SW480 (cell line): Measurements from ENCODE around the gene PAWR.
A peak's percentile ranks its signal among the peaks of the same experiment; 100 is the strongest.
"Not testable (repeated sequence)": the region's sequence is repeated elsewhere in the genome, so short reads cannot be mapped to it uniquely, and the experiment has no call there.

Experiments
- DNase-seq: peaks from one replicate; pipeline ENCODE4 v3.0.0-alpha.2; 2016; ENCODE audit warnings: low spot score

PAWR gene

DNA sequence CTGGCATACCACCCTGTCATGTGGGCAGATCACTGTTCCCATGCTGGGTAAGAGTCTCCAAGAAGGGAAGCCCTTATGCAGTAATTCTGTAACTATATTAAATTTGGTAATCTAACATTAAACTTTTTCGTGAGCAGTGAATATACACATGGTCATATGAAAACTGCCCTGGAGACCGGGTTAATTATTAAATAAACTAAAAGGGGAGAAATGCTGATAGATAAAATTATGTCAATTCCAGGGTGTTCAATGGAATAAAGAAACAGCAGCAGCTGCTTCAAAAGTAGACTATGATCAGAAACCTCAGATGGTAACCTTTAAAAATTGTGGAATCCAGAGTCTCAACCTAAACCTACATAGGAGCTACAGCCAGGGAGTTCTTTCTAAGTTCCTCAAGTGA is 100.0 kb downstream of the PAWR start:
- no peak for DNase-seq

DNA sequence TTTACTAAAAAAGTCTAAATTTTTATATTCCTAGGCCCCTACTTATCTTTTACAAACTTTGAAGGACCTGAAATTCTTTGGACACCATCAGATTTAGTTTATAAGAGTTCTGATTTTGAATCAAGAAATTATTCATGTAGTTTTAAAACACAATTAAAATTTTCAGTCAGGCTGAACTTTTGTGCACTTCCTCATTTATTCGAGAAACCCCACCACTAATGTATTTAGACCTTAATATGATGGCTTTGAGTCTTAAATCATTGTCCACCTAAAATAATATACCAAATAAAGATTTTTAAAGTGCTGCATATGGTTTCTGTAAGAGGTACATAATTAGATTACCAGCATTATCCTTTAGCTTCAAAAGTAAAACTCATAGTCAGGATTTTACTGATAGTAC is 103.4 kb downstream of the PAWR start:
- no peak for DNase-seq

DNA sequence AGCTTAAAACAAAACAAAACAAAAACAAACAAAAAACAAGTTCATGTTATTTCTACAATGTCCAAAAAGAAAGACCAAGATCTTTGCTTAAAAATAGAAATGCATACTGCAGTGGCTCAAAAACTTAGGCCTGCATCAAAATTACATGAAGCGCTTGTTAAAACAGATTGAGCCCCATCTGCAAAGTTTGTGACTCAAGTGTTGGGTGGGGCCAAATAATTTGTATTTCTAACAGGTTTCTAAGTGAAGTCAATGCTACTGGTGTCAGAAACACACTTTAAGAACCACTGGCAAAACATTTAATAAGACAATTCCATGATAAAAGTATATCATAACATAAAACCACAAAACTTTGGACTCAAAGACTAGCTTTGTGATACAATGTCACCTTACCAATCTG is 105.6 kb downstream of the PAWR start:
- no peak for DNase-seq

DNA sequence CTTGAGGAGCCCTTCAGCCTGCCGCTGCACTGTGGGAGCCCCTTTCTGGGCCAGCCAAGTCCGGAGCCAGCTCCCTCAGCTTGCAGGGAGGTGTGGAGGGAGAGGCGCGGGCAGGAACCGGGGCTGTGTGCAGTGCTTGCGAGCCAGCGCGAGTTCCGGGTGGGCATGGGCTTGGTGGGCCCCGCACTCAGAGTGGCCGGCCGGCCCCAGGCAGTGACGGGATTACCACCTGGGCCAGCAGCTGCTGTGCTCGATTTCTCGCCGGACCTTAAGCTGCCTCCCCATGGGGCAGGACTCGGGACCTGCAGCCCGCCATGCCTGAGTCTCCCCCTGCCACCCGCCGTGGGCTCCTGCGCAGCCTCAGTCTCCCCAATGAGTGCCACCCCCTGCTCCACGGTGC is 116.9 kb downstream of the PAWR start:
- no peak for DNase-seq

DNA sequence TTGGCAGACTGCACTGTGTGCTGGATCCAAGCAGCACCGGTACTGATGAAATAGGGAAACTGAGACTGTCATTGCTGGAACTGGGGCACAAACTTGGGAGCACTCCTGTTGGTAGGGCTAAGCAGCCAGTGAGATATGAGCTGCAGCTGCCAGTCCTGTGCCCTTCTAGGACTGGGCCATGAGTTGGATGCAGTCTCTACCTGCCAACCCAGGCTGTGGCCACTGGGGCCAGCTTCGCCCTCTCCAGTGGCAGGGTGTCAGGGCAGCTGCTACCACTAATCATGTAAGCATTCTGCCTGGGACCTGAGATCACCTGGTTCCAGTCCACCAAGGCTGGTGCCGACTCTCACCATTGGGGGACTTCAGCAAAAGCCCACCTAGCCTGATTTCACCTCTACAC is 121.1 kb downstream of the PAWR start:
- DNase-seq = no peak

DNA sequence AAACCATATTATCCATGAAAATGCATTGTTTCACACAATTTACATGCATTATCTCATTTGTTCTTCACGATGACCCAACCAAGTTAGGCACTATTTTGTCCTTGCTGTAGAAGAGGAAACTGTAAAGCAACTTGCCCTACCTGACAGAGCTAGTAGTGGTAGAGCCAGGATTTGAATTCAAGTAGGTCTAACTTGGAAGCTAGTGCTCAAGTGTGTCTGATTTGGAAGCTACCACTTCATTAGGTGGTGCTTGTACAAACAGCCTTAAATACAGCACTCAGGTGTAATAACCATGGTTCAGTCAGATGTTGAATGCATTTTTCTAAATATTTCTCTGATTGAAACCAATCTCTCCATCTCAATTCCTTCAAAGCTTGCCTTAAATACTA is 123.6 kb downstream of the PAWR start:
- DNase-seq = no peak

DNA sequence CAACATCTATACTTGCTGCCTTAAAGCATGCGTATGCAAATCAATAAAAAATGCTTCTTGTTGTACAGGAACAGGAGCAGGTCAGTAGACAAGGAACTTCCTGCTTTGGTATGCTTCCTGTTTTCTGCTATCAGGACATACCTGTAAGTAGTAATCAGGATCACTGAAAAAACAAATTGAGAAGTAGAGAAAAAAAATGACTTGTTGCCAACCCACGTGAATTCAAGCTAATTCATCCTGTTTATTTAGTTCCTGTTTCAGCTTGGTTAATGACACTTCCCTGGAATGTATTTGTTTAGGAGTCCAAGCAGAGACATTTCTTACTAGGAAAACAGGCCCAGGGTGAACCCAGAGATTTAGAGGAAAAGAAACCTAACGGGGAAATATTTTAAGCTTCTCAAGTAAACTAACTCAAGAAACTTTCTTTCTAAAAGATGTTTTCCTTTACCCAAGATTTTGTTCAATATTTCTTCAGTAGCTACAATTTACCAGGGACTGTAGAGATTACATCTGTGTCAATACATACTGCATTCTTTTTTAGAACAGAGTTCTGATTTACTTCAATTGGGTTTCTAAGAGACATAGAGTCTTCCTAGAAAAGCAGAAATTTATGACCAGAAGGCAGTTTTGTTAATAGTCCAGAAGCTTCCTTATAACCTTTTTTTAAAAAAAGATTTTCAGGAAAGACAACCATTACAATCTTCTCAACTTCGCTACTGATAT is 124.2 kb downstream of the PAWR start:
- no peak for DNase-seq

DNA sequence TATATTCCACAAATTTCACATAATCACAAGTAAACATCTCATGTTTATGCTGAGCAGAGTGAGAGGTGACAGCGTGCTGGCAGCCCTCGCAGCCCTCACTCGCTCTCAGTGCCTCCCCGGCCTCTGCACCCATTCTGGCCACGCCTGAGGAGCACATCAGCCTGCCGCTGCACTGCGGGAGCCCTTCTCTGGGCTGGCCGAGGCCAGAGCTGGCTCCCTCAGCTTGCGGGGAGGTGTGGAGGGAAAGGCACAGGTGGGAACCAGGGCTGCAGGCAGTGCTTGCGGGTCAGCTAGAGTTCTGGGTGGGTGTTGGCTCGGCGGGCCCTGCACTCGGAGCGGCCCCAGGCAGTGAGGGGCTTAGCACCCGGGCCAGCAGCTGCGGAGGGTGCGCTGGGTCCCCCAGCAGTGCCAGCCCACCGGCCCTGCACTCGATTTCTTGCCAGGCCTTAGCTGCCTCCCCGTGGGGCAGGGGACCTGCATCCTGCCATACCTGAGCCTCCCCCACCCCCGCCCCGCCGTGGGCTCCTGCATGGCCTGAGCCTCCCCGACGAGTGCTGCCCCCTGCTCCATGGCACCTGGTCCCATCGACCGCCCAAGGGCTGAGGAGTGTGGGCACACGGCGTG is 125.9 kb downstream of the PAWR start:
- DNase-seq = not testable (repeated sequence)

DNA sequence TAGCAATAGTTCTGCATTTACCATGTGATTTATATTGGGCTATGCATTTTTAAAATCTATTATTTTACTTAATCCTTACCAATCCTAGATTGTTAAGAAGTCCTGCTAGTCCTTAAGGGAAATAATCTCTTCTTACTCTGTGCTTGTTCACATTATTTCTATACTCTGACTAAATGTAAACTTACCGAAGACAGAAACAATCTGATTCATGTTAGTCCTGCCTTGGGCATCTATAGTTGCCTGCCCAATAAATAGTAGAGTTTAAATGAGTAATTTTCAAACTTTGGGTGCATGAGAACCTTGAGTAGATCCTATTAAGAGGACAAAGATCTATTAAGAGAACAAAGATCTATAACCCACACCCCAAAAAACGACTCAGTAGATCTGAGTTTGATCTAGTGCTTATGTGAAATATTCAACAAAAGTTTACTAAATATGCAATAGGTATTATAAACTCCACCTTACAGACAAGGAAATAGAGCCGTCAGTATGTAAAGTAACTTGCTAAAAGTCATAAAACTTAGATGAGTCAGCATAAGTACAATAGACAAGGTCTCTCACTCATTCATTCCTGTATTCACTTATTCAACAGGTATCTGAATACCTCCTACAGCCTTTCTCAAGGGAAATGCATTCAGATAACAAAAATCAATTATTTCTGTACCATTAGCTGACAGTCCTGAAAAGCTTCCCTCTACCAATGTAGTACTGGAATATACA is 127.6 kb downstream of the PAWR start:
- DNase-seq = no peak

DNA sequence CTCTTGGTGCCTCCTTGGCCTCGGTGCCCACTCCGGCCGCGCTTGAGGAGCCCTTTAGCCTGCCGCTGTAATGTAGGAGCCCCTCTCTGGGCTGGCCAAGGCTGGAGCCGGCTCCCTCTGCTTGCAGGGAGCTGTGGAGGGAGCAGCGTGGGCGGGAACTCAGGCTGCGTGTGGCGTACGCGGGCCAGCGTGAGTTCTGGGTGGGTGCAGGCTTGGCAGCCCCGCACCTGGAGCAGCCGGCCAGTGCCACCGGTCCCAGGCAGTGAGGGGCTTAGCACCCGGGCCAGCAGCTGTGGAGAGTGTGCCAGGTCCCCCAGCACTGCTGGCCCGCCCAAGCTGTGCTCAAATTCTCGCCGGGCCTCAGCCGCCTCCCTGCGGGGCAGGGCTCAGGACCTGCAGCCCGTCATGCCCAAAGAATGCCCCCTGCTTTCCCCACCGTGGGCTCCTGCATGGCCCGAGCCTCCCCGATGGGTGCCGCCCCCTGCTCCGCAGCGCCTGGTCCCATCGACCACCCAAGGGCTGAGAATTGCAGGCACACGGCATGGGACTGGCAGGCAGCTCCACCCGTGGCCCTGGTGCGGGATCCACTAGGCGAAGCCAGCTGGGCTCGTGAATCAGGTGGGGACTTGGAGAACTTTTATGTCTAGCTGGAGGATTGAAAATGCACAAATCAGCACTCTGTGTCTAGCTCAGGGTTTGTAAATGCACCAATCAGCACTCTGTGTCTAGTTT is 129.2 kb downstream of the PAWR start:
- no peak for DNase-seq

DNA sequence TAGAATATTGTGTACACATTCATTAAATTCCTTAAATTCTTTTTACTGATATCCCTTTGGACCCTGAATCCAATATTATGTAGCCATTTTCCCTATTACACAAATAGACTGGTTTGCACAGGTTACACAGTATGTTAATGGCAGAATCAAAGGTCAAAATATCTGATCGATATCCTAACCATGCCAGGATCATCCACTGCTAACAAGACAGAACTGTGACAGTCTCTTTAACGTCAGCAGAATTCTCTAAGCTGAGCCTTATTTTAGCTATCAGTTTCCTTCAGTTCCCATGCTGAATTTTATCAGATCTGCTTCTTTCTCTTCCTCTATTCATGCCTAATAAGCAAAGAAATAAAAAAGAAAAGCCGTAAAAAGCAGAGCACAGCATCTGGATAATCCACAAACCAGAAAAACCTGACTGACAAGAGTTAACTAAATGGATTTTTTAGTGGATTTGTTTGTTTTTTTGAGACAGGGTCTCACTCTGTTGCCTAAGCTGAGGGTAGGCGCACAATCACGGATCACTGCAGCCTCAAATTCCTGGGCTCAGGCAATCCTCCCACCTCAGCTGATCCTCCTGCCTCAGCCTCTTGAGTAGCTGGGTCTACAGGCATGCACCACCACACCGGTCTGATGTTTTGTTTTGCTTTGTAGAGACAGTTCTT is 130.4 kb downstream of the PAWR start:
- DNase-seq = no peak

DNA sequence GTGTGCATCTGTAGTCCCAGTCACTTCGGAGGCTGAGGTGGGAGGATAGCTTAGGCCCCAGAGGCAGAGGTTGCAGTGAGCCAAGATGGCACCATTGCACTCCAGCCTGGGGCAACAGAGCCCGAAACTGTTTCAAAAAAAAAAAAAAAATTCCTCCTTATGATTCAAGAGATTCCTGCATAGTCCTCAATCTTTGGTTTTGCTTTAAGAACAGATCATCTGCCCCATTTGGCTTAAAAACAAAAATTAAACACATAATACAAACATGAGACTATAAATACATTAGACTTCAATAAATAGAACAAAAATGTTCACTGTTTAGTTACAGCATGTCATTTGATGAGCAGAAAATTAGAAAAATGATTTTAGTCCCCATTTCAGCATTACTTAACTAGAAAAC is 131.2 kb downstream of the PAWR start:
- no peak for DNase-seq

DNA sequence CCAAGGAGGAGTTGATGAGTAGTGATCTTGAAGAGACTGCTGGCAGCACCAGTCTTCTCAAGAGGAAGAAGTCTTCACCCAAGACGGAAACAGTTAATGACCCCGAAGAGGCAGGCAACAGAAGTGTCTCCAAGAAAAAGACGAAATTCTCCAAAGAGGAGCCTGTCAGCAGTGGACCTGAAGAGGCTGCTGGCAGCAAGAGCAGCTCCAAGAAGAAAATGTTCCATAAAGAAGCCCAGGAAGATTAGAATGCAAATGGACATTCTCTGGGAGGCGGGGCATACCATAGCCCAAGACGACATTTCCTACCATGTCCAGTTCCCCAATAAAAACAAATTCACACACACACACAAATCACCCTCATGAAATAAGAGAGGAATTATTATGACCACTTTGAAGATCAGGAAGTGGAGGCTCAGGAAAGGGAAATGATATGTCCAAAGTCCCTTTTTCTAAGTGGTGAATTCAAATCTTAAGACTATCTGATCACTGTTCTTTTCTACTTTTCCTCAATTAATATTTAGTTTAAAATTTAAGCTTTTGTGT is 131.8 kb downstream of the PAWR start:
- no peak for DNase-seq

DNA sequence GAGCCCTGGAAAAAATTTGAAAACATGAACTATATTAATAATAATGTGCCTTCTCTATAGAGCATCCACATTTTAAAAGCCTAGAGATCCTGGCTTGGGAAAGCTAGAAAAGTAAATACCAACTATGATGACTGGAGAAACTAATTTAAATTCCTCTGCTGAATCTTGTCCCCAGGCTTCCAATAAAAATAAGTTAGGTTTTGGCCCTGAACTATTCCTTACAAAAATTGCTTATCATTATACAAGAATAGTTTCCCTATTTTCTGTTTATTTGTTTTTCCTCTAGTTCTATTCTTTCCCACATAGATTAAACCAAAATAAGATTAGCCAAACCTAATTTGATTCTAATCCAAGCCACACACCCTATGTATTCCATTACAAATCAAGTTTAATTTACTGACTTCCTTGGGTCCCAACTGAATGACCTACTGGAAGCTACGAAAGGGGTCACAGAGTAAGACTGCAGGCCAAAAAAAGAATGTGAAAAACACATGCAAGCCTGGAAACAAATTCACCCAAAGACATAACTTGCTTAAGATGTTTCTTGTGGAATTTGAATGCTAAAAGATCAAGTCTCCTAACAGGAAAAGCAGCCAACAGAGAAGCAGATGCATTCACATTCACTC is 133.0 kb downstream of the PAWR start:
- DNase-seq = no peak

DNA sequence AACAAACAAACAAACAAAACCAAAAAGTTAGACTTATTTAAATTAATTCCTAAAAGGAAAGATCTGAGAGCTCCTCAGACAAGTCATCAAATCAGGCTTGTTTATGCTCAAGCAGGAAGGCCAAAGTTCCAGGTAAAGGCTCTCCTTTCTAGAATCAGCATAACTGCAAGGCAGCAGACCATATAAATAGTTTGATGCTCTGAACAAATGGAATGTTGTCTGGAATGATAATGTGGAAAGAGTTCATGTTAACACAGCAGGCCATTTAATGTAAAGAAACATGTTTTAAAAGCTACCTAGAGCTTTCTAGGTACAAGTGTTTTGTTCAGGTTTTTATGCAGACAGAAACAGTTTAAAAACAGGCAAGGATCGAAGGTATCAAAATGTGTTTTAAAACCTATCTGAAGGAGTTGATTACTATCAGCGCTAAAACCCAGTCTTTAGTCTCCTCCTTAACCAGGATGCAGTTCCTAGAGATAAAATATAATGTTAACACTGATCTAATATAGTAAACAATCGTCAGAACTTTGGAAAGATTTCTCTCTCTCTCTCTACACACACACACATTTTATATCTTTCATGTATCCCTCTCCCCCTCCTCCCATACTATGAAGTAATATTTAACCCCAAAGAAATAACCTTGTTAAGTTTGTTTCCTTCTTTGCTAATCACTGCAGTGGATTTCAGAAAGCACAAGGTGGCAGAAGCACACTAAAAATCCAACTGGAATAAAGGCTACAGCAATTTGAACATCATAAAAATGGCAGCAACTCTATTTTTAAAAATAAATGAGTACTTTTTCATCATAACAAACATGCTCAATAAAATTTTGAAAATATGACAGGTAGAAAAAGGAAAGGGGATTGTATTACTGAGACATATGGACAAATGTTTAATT is 135.5 kb downstream of the PAWR start:
- peak; percentile 25 for DNase-seq

DNA sequence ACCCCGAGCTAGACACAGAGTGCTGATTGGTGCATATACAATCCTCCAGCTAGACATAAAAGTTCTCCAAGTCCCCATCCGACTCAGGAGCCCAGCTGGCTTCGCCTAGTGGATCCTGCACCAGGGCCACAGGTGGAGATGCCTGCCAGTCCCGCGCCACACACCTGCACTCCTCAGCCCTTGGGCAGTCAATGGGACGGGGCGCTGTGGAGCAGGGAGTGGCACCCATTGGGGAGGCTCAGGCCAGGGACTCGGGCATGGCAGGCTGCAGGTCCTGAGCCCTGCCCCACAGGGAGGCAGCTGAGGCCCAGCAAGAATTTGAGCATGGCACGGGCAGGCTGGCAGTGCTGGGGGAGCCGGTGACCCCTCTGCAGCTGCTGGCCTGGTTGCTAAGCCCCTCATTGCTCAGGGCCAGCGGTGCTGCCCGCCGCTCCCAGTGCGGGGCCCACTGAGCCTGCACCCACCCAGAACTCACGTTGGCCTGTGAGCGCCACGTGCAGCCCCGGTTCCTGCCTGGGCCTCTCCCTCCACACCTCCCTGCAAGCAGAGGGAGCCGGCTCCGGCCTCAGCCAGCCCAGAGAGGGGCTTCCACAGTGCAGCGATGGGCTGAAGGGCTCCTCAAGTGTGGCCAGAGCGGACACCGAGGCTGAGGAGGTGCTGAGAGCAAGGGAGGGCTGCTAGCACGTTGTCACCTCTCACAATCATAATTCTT is 136.7 kb downstream of the PAWR start:
- DNase-seq = no peak

DNA sequence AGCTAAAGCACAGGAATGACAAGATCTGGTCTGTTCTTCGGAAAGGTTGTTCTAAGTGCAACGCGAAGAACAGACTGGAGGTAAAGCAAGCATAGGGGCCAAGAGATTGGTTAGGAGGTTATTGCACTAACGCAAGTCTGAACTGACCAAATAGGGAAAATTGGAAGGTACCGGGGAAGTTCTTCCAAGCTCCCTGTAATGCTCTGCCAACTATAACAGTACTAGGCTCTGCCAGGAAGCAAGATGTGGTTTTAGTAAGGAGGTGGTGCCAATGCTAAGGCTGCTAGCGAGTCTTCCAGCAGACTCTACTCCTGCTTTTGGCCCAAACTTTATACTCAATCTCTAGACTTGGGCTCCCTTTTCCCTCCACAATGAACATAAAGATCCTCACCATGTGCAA is 138.6 kb downstream of the PAWR start:
- no peak for DNase-seq

DNA sequence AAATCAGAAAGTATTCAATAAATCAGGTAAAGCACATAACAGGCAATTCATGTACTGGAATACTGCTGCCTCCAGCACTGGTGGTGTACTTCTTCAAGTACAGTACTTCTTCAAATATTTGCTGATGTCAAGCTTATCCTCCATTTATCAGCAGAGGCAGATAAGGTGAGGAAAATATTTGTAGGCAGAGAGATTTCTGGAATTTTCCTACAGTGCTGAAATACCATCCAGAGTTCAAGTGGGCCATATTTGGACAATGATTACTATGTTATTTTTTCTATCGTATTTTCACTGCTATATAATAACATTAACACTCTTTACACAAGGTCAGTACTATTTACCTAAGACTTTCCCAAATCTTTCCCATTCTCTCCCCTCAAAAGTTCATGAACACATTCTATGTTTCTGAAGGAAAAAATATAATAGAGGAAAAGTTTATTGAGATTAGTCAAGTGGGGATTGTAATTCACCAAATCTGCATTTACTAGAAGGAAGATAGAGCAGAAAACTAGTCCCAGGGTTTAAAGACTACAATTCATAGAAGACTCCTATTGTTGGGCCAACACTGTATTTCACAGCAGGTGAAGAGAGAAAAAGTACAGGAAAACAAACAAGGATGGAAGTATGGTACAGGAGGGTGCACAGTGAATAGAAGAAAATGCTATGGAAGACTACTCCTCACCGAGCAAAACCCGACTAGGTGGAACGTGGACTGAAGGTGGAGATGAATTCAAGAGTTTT is 141.1 kb downstream of the PAWR start:
- DNase-seq = no peak

DNA sequence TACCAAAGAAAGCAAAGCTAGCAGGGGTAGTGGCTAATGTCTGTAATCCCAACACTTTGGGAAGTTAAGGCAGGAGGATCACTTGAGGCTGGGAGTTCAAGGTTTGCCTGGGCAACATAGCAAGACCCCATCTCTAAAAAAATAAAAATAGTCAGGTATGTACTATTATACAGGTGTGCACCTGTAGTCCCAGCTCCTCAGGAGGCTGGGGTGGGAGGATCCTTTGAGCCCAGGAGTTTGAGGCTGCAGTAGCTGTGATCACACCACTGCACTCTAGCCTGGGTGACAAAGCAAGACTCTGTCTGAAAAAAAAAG is 142.2 kb downstream of the PAWR start:
- no peak for DNase-seq
